ES-I3 (cell line): ENCODE data around the gene CCL24.
"Not testable (repeated sequence)": the region's sequence is repeated elsewhere in the genome, so short reads cannot be mapped to it uniquely, and the experiment has no call there.

Experiments
- H3K36me3 ChIP-seq: 2 replicates; pipeline ENCODE4 v1.6.1; 2013; ENCODE audit warnings: mild to moderate bottlenecking, low read length, control low read depth, moderate library complexity; ENCODE audit not compliant: insufficient read depth
- H3K4me1 ChIP-seq: 2 replicates; pipeline ENCODE4 v1.6.1; 2013; ENCODE audit warnings: mild to moderate bottlenecking, control low read depth, low read length; ENCODE audit not compliant: insufficient read depth
- H3K9ac ChIP-seq: 2 replicates; pipeline ENCODE4 v1.6.1; 2013; ENCODE audit warnings: low read depth, mild to moderate bottlenecking, low read length, moderate library complexity
- H3K9me3 ChIP-seq: 2 replicates; pipeline ENCODE4 v1.6.1; 2013; ENCODE audit warnings: mild to moderate bottlenecking, low read length, moderate library complexity; ENCODE audit not compliant: control insufficient read depth, insufficient read depth

The CCL24 gene

DNA sequence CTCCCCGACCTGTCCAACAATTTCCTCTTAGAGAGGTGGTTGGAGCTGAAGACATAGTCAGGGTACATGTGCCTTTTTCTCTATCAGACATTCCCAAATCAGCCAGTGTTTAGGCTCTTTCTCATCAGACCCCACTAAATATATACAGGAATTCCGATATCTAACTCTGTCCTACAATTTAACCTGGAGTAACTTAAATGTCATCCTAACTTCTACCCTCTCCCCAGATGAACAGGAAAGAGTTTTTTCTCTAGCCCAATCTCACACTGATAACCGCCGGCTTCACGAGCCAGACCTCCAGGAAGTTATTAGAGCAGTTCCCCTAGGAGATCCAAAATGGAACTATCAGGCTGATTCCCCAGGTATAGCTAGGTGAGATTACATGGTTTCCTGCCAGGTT lies 30.5 kb downstream of the CCL24 start:
- H3K9ac ChIP-seq, H3K9me3 ChIP-seq, H3K36me3 ChIP-seq, H3K4me1 ChIP-seq: not testable (repeated sequence)

DNA sequence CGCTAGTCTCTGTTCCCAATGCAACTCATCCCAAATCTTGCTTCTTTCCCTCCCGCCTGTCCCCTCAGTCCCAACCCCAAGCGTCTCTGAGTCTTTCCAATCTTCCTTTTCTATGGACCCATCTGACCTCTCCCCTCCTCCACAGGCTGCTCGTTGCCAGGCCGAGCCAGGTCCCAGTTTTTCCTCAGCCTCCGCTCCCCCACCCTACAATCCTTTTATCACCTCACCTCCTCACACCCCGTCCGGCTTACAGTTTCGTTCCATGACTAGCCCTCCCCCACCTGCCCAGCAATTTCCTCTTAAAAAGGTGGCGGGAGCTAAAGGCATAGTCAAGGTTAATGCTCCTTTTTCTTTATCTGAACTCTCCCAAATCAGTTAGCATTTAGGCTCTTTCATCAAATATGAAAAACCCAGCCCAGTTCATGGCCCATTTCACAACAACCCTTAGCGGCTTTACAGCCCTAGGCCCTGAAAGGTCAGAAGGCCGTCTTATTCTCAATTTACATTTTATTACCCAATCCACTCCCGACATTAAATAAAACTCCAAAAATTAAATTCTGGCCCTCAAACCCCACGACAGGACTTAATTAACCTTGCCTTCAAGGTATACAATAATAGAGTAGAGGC lies 32.8 kb downstream of the CCL24 start:
- H3K9me3 ChIP-seq, H3K36me3 ChIP-seq, H3K4me1 ChIP-seq: not testable (repeated sequence)
- peak overlapping the region; percentile 22; the same call in 1 of the 2 replicates for H3K9ac ChIP-seq

- H3K36me3 ChIP-seq, H3K4me1 ChIP-seq, H3K9me3 ChIP-seq: not testable (repeated sequence)
- H3K9ac ChIP-seq = peak overlapping the region; percentile 29
These were observed 34.1 kb downstream of the CCL24 start for GRCh38 chr7:75779516-75779915.

GRCh38 chr7:75779035-75779434 lies 34.6 kb downstream of the CCL24 start:
- peak overlapping the region; percentile 29 for H3K9ac ChIP-seq
- not testable (repeated sequence) for H3K36me3 ChIP-seq, H3K4me1 ChIP-seq, H3K9me3 ChIP-seq

- no peaks in the 10 kb centered on the region for H3K36me3 ChIP-seq
- H3K9me3 ChIP-seq = 0 out of 2 replicates have a peak, but pooled peaks cover 4% of the 10 kb centered on the region
- no peaks in the 10 kb centered on the region for H3K4me1 ChIP-seq
- H3K9ac ChIP-seq = no peak overlapping the region
These were observed 37.2 kb downstream of the CCL24 start for GRCh38 chr7:75776295-75776971.

GRCh38 chr7:75773958-75774357 lies 39.6 kb downstream of the CCL24 start:
- H3K4me1 ChIP-seq, H3K9me3 ChIP-seq, H3K36me3 ChIP-seq, H3K9ac ChIP-seq: not testable (repeated sequence)

GRCh38 chr7:75772081-75773077 lies 41.2 kb downstream of the CCL24 start, which contains the start of gene CCL26:
Gene CCL26, minus strand, starts transcription at chr7:75772211. Its CDS starts 35 bp downstream, at chr7:75772176.
- Histone ChIP-seq H3K9me3 (no peaks in the 10 kb centered on the region), H3K4me1 (no peaks in the 10 kb centered on the region), H3K9ac (no peak within 1 kb of the TSS), H3K36me3 (no peaks in the 10 kb centered on the region)

- Histone ChIP-seq H3K9ac (no peak overlapping the region), H3K9me3 (no peaks in the 10 kb centered on the region), H3K36me3 (no peaks in the 10 kb centered on the region), H3K4me1 (no peaks in the 10 kb centered on the region)
These were observed 42.4 kb downstream of the CCL24 start for GRCh38 chr7:75771224-75771623.

DNA sequence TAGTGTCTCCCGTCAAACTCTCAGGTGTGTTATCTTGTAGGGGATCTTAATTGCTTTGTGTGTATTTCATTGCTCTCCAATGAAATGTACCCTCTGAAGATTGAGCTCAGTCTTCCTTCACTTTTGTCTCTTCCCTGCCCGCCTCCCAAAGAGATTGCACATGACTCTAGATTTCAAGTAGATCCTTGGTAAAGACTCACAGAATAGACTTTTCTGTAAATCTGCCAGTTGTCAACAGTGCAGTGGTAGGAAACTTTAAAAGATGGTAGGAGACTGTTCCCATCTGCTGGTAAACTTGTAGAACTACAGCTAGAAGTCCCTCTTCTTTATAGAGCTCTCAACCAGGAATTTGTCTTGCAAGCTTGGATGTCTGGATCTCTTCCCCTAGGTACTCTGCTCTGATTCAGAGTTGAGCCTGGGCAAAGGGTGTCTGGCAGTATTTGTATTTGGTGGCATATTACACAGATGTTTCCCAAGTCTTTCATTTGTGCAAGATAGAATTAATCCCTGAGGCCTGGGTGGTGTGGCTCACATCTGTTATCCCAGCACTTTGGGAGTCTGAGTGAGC lies 51.2 kb downstream of the CCL24 start:
- Histone ChIP-seq H3K36me3 (no peaks in the 10 kb centered on the region), H3K9me3 (peaks cover 4% of the 10 kb centered on the region; the same call in 1 of the 2 replicates), H3K9ac (no peak overlapping the region), H3K4me1 (no peaks in the 10 kb centered on the region)

GRCh38 chr7:75761801-75762200 lies 51.8 kb downstream of the CCL24 start:
- H3K4me1 ChIP-seq, H3K9me3 ChIP-seq, H3K9ac ChIP-seq, H3K36me3 ChIP-seq: not testable (repeated sequence)
